ENCODE measurements around the gene SEC14L3.
"Not testable (repeated sequence)": the region's sequence is repeated elsewhere in the genome, so short reads cannot be mapped to it uniquely, and the experiment has no call there.

Gene SEC14L3

GRCh38 chr22:30485362-30485988 is 13.7 kb upstream of the SEC14L3 start:
- DNase-seq: peak; percentile 8

- no peak for DNase-seq
Observed at GRCh38 chr22:30483169-30483568, 11.4 kb upstream of the SEC14L3 start.

GRCh38 chr22:30481711-30482110 is 9.9 kb upstream of the SEC14L3 start:
- DNase-seq: no peak

GRCh38 chr22:30479981-30480380 is 8.2 kb upstream of the SEC14L3 start:
- no peak for DNase-seq

GRCh38 chr22:30474683-30475424 is 3.0 kb upstream of the SEC14L3 start:
- DNase-seq: peak; percentile 86

- no peak for DNase-seq
Observed at GRCh38 chr22:30474121-30474520, 2.3 kb upstream of the SEC14L3 start.

- DNase-seq: no peak
Observed at GRCh38 chr22:30472994-30473720, 1.3 kb upstream of the SEC14L3 start.

GRCh38 chr22:30470655-30471054 is 1.2 kb downstream of the SEC14L3 start:
- DNase-seq: no peak

GRCh38 chr22:30469165-30469564 is 2.7 kb downstream of the SEC14L3 start:
- DNase-seq: no peak

- not testable (repeated sequence) for DNase-seq
Observed at GRCh38 chr22:30460555-30460954, 11.3 kb downstream of the SEC14L3 start.

- peak; percentile 75 for DNase-seq
Observed at GRCh38 chr22:30460147-30460546, 11.7 kb downstream of the SEC14L3 start.

GRCh38 chr22:30459181-30460052 is 12.4 kb downstream of the SEC14L3 start:
- peak; percentile 31 for DNase-seq

GRCh38 chr22:30457981-30458380 is 13.8 kb downstream of the SEC14L3 start:
- no peak for DNase-seq

GRCh38 chr22:30455075-30455840 is 16.6 kb downstream of the SEC14L3 start:
- no peak for DNase-seq

GRCh38 chr22:30453731-30454510 is 17.9 kb downstream of the SEC14L3 start:
- peak; percentile 51 for DNase-seq

GRCh38 chr22:30452861-30453260 is 19.0 kb downstream of the SEC14L3 start:
- peak; percentile 42 for DNase-seq

- not testable (repeated sequence) for DNase-seq
Observed at GRCh38 chr22:30451488-30451887, 20.3 kb downstream of the SEC14L3 start.

- DNase-seq: no peak
Observed at GRCh38 chr22:30447656-30448055, 24.2 kb downstream of the SEC14L3 start.

- DNase-seq: no peak
Observed at GRCh38 chr22:30445438-30446145, 26.2 kb downstream of the SEC14L3 start.

- DNase-seq: peak; percentile 70
Observed at GRCh38 chr22:30444632-30445437, 27.0 kb downstream of the SEC14L3 start.
